GM19043 (cell line): ENCODE measurements around the gene CFAP61.

Experiments used
- ATAC-seq: cut with Tn5 transposase; IDR thresholded peaks from one replicate; pipeline ENCODE4 v1.9.1; 2021; ENCODE audit warnings: low read depth; ENCODE audit not compliant: unreplicated experiment

The CFAP61 gene

GRCh38 chr20:20034486-20034885 lies 17.8 kb upstream of the CFAP61 start:
- ATAC-seq = no peak

- ATAC-seq = no peak
Observed at GRCh38 chr20:20036756-20037155, 15.6 kb upstream of the CFAP61 start.

- no peak for ATAC-seq
Observed at GRCh38 chr20:20037960-20038359, 14.4 kb upstream of the CFAP61 start.

GRCh38 chr20:20038586-20038985 lies 13.7 kb upstream of the CFAP61 start:
- no peak for ATAC-seq

GRCh38 chr20:20039752-20040387 lies 12.5 kb upstream of the CFAP61 start:
- ATAC-seq = no peak

GRCh38 chr20:20051767-20052073 lies 612 bp upstream of the CFAP61 start:
- no peak for ATAC-seq

- ATAC-seq = no peak
Observed at GRCh38 chr20:20060234-20060998, 8.1 kb downstream of the CFAP61 start.

GRCh38 chr20:20063941-20064702 lies 11.8 kb downstream of the CFAP61 start:
- ATAC-seq = no peak

- ATAC-seq = no peak
Observed at GRCh38 chr20:20065361-20065760, 13.0 kb downstream of the CFAP61 start.

- ATAC-seq = no peak
Observed at GRCh38 chr20:20070871-20071726, 18.8 kb downstream of the CFAP61 start.

GRCh38 chr20:20073801-20074371 lies 21.6 kb downstream of the CFAP61 start:
- no peak for ATAC-seq

GRCh38 chr20:20075032-20075431 lies 22.7 kb downstream of the CFAP61 start:
- no peak for ATAC-seq

- no peak for ATAC-seq
Observed at GRCh38 chr20:20076297-20077065, 24.1 kb downstream of the CFAP61 start.

GRCh38 chr20:20078041-20078440 lies 25.7 kb downstream of the CFAP61 start:
- ATAC-seq = no peak

GRCh38 chr20:20079102-20079784 lies 26.9 kb downstream of the CFAP61 start:
- ATAC-seq = no peak

GRCh38 chr20:20083807-20084206 lies 31.5 kb downstream of the CFAP61 start:
- no peak for ATAC-seq

GRCh38 chr20:20084296-20084752 lies 32.0 kb downstream of the CFAP61 start:
- ATAC-seq = no peak

- no peak for ATAC-seq
Observed at GRCh38 chr20:20085071-20085470, 32.7 kb downstream of the CFAP61 start.

GRCh38 chr20:20085812-20086211 lies 33.5 kb downstream of the CFAP61 start:
- ATAC-seq = no peak
